NCI-H2107 treated with DMSO at 0.1 percent for 48 hours (cell line): ENCODE results near the gene FNDC5.

Source experiments
- DNase-seq: peaks from one replicate; lab custom pipeline; 2025; ENCODE audit not compliant: unreplicated experiment; lab: John Stamatoyannopoulos, UW

FNDC5 gene

DNA sequence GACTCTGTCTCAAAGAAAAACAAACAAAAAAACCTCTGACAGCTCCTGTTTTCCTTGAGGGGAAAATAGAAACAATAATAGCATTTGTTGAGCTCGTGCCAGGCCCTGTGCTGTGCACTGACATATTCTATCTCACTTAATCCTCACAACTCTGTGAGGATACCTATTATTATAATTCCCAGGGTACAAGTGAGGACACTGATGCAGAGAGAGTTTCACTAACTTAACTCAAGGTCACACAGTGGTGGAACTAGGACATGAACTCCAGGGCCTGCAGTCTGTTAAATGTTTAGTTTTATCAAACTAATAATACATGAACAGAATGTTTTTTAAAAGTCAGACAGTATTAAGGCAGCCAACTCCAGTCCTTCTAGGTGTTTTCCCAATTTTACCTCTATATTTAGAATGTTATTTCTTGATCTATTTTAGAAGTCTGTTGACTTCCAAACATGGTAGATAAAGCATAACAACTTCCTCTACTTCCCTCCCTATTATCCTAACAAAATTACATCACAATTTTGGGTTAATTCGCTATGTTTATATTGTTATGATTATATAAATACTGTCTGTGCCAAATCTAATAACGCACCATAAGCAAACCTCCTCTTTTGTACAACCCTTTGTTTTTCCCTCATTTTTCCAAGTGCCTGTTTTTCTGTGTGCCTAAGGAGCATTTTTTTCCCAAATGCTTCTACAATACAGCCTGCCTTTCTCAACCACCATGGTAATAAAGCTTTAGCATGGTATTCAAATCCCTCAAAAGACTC lies 4.9 kb downstream of the FNDC5 start:
- DNase-seq, result no peak

DNA sequence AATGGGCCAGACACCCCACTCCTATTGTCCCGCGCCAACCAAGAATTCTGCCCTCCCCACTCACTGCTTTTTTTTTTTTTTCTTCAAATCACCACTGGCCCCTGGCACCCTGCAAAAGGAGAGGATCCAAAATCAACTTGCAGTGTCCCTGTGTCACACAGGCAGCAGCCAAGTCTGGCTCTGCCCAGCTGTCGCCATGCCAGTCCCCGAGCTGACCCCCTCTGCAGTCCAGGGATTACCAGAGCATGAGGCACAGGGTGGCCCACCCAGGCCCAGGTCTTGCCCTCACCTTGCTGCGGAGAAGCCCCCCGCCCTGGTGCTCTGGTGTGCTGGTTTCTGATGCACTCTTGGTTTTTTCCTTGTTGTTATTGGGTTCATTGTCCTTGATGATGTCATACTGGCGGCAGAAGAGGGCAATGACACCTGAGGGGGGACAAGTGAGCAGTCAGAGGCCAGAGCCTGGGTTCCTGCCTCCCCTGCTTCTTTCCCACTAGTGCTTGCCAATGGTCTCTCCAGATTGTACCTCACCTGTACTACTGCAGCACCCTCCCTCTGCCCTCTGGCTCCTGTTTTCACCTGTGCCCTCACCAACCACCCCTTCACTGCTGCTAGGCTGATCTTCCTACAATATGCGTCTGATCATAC lies 6.2 kb downstream of the FNDC5 start:
- DNase-seq, result no peak

DNA sequence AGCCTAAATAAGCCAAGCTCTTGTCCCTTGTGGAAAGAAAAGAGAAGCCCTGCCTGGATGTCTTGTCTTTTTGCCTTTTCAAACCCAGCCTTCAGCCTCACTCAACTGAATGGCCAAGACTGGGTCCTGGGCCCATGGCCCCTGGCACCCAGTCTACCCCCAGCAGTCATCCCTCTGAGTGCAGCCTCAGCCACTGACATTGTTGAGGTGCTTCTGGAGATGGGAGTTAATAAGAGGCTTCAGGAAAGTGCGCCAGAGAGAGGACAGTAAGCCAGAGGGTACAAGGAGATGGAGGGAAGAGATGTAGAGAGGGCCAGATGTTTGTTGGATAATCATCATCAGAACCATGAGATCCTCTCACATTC lies 6.8 kb downstream of the FNDC5 start:
- no peak for DNase-seq

DNA sequence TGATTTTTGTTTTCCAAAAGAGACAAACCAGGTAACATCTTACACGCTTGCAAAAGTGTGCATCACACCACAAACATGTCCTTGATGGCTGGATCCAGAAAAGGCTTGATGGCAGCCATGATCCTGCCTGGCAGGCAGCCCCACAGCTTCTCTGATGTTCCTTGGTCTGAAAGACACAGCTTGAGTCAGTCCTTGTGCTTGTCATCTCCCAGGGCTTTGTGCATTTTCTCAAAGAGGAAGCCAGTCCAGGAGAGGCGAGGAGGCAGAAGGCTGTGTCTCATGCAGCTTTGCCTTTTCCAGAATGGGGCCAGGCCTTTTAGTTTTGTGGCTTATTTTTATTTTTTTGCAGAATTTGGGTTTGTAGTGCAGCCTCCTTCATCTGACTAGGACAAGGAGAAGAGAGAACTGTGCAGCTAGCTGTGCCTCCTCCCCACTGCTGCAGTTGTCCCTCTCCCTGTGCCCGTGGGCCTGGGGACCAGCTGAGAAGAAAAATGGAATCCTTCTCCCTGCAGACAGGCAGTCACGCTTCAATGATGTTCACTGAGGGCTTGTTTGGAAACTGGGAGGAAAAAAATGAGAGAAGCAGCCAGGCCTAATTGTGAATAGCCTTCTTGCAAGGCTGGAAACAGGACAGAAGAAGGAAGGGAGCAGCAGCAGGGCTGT lies 7.4 kb downstream of the FNDC5 start:
- no peak for DNase-seq

DNA sequence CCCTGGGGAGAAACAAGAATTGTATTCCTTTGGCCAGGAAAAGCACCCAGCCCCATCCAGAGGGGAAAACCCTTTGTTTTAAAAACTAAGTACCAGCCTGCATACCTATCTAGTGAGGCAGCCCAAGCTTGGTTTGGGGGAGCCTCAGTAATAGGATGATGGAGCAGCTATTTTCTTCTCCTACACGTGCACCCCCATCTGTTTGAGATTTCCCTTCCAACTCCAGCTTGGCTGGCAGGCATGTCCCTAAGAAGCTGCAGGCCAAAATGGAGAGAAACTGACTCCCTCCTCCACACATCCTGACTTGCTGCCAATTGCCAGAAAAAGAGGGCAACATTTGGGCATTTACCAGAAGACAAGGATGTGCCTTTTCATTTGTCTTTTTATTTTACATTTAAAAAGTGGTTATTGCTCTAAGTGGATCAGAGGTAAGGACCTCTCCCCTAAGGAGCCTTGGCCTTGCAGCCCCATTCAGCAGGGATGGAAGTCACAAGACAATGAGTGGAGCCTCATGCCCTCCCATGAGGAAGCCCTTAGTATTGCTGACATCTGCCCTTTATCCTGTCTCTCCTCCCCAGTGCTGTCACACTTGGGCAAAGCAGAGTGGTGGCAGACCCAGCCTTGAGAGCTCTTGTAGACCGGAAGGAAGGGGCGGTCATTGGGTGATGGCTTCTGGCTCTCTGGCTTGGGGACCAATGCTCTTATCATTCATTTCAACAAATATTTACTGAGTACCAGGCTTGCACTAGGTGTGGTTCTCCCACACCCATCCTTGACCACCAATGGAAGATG lies 8.6 kb downstream of the FNDC5 start:
- DNase-seq, result no peak

DNA sequence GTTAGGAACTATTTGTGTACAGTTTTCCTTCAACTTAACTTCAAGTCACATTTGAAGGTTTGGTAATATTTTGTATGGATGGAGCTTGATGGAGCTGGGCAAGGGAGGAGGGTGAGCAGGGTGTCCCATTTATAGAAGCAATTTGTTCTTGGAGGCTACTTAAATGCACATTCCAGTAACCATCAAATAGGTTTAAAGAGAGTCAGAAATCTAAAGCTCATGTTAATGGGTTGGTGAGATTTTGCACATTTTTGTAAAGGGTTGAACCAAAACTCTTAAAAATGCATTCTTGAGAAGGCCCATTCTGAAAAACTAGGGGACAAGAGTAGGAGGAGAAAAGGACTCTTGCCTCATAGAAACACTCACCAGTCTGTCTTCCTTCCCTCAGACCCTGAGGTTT lies 10.1 kb downstream of the FNDC5 start:
- DNase-seq, result no peak

DNA sequence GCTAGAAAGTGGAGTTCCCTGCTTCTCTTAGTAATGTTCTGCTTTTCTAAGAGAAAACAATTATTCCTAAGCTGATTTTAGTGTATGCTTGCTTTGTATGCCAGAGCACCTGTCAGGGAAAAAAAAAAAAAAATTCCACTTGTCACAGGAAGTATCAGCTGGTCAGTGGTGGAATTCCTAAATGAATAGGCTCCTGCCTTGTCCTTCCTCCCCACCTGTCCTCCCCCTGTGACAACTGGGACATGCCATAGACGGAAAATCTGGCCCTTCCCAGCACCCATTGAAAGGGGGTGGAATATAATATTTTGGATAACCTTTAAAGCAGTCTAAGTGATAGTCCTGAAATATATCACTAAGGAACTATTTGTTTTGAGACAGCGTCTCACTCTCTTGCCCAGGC lies 10.8 kb downstream of the FNDC5 start:
- no peak for DNase-seq

DNA sequence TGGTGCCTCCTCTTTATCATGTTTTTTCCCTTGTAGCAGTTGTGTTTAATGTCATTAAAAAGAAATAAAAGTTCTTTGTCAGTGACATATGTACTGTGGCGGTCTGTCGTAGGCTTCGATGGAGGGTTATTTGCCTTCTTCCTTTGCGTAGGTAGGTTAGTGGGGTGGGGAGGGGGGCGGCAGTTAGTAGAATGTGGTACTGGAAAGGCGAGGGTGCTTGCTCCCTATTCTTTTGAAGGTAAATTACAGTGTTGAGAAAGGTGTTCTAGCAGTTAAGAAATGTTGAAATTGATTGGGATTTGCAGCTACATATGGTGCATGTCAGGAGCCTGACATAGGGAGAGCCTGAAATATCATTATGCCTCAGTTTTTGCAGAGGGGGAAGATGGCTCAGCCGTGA lies 11.9 kb downstream of the FNDC5 start:
- no peak for DNase-seq

DNA sequence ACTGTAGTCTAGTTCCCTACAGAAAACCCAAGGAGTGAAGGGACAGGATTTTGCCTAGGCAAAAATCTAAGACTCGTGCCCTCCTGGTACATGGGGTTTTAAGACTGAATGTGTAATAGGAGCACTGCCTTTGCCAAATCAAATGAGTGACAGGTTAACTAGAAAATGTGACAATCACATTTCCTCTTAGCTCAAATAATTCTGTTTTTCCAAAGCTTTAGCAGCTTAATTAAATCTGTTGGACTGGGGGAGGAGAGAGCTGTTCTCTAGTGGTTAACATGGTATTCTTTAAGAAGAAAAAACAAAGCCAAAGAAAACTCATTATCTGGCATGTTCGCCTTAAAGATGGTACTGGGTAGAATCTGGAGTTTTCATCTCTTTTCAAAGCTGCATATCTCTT lies 12.6 kb downstream of the FNDC5 start:
- no peak for DNase-seq

DNA sequence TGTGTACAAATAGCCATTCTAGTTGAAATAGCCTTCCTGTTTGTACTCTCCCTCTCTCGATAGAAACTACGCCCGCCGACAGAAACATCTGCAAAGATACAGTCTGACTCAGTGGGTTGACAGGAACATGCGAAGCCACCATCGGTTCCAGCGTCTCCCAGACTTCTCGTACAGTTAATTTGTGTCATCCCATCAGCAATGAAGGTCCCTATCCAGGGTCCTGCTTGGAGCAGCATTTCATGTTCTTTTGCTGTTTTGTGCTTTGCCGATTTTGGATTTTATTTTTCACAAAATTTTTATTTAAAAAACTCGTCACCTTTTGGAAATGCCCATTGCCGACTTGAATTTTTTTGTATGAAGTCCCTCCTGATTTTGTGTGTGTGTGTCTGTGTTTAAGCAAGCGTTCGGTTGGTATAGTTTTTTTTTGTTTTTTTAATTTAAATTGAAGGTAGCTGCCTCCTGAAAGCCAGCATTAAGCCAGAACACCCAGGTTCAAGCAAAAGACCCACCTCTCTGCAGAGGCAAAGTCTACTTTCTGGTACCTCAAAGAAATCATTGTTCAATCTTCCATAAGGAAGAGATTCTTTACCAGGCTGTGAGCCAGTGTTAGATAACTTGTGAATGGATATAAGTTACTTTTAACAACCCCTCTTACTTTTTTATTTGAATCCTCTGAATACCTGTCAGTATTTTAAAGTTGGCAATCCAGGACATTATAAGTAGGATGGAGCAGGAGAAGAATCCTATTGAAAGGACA lies 14.7 kb downstream of the FNDC5 start:
- no peak for DNase-seq

DNA sequence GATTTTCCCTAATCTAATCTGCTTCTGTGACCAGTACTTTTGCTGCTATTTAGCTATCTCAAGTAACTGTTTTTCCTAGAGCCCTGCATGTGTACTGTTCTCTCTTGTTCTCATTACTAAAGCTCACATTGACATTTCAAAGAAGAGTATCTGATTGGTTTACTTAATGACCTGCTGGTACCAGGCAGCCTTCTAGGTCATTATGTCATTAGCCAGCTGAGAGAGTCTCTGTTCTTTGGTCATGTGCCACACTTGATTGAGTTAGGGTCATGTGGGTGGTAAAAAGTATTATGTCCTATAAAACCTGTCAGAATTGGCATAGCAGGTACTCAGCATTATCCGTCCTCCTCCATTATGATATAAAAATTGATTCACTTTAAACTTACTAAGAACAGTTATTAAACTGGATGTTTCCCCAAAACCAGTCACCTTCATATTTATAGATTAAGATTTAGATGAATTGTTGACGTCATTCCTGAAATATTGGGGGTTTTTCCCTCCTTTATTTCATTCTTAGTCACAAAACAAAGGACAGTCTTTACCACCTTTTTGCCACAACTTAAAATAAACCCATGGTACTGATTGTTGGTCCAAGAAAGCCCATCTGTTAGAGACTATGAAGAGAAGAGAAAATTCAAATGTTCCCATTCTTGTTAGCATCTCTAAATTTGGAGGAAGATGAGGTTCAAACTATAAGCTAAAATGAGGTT lies 22.2 kb downstream of the FNDC5 start:
- DNase-seq, result no peak

DNA sequence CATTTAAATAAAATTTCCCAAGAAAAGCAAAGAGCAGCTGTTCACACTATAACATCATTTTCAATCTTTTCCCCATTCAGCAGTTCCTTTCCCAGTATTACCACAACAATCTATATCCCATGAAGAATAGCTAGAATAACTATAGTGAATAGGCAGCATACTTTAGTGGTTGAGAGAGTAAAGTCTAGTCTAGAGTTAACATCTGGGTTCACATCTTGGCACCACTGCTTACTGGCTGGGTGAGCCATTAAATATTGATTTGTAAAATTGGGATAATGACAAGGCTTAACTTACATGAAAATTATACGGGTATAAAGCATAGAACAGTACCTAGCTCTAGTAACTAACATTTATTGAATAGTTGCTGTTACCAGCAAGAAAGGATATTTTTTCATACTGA lies 38.8 kb downstream of the FNDC5 start:
- no peak for DNase-seq

DNA sequence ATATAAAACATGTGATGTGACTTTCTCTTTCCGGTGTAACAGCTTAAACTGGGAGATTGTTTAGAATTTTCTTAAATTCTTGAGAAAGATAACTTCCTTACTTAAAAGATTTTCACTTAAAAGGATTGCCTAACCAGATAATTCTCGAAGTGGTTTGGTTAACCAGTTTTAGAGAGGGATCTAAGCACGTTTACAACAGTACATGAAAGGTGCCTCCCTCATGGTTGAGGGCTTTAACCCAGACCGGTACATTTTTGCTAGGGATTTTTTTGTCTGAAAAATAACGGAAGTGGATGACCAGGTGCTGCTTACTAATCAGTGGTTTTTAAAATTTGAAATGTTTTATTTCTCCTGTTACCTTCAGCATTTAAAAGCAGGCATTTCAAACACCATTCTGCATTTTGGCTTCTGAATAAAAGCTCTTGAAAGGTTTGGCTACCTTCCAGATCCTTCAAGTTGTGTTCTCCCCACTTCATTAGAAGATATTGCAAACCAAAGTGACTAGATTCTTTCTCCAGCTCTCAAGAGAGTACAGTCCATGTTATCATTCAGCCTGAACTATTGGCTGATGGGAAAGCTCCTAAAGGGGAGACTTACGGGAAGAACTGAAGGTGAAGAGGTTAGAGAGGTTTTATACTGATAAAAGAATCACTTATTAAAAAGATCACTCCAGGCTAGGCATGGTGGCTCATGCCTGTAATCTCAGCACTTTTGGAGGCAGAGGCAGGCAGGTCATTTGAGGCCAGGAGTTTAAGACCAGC lies 40.4 kb downstream of the FNDC5 start:
- peak; percentile 64 for DNase-seq

DNA sequence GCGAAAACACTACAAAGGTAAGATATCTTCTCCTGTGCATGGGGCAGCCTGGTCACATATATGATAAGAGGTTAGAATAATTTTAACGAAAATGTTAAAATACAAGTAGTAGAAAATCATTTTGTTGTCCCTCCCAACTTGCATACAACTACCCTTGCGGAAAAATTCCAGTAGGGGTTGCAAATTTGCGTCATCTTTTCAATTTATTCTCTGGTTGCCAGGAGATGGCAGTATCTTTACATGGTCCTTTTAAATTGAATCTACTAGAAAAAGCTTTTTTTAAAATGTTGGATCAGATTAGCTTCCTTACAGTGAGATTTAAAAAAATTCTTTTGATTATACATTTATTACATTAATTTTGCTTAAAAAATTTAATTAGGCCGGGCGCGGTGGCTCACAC lies 42.4 kb downstream of the FNDC5 start:
- DNase-seq, result peak; percentile 18

DNA sequence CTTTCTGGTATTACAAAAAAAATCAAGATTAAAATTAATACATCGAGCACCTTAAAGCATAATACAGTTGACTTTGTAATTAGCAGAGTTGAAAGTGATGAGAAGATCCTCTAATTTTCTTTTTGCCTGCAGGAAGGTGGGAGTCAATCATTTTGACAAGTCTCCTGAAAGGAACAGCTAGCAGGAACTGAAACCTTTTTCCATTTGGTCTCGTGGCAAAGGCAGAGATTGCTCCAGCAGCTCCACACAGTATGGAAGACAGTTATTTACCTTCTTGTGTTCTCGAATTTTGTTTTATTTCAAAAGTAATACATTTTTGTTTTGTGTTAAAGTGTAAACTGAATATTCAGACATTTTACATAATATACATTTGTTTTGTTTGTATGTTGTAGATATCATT lies 45.5 kb downstream of the FNDC5 start:
- DNase-seq, result no peak

DNA sequence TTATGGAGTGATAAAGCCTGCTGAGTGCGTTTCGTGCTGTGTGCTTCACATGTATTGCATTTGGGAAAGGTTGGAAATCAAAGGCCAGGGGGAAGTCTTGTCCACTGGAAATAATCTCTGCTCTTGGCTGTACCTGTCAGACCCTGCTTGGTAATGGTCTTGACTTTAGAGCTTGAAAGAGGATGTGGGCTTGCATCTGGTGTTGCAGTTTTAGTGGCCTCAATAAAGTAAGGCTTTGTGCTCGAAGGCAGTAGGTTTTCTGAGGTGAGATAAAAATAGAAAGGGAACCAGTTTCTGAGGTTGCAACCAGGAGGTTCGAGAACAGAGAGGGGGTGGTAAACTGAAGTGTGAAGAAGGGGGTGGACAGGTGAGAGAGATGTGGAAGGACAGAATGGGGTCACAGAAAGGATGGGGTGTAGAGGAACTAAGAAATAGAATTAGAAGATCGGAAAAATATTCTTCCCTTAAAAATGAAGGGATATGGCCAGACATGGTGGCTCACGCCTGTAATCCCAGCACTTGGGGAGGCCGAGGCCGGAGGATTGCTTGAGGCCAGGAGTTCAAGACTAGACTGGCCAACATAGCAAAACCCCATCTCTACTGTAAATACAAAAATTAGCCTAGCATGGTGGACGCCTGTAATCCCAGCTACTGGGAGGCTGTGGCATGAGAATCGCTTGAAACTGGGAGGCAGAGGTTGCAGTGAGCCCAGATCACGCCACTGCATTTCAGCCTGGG lies 51.7 kb downstream of the FNDC5 start:
- no peak for DNase-seq

DNA sequence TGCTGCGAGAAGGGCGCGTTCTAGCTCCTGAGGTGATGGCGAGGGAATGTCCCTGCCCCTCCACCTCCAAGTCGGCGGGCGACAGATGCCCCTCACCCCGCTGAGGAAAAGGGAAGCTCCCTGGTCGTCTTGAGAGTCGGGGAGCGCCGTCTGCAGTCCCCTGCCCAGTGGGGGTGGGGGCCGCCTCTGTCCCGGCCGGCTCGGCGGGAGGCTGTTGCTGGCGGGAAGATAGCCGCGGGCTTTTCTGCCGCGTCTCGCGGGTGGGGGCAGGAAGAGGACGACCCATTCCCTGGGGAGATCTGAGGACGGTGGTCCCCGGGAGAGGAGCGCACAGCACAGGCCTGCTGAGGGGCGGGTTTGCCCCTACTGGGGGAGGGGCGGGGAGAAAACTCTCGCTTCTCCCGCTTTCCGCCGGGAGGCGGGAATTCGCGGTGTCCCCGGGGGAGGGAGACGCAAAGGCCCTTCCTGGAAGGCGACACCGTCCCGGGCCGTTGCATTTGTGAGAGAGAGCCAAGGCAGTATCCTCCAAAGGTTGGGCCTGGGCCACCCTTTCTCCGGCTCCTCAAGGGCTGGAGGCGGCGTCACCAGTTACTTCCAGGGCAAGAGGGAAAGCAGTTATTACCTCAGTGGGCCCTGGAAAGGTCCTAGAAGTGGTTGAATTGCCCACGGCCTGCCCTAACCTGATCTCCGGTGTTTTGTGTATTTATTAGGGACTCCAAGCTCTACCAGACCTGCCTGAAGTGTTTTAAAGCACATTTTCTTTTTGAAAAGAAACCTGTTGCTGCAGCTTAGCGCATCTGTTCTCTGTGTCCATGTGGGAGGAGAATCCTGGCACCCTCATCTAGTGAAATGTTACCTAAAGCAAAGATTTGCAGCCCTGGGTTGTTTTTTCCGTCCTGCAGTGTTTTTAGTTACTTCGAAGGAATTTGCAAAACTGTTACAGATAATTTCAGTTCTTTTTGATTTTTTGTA lies 52.6 kb downstream of the FNDC5 start:
- DNase-seq, result peak; percentile 44
